ENCODE results near the gene NABP2.

Gene NABP2

GRCh38 chr12:56278905-56279304, 54.8 kb downstream of the NABP2 start:
- TF ChIP-seq ZFX (IDR thresholded peaks at IDR 0.05; ENCODE audit: borderline replicate concordance): no peak
- no peak overlapping the region for H3K27ac ChIP-seq

All from 22Rv1 (cell line).